ENCODE results near the gene AIPL1.
A peak's percentile ranks its signal among the peaks of the same experiment; 100 is the strongest.
"Not testable (repeated sequence)": the region's sequence is repeated elsewhere in the genome, so short reads cannot be mapped to it uniquely, and the experiment has no call there.

Gene AIPL1

GRCh38 chr17:6435051-6435450 lies at the start of gene AIPL1:
Gene AIPL1, minus strand, starts transcription at chr17:6435121. Its CDS starts 17 bp downstream, at chr17:6435104.
- no peak for DNase-seq (ENCODE audit: low read depth)

- no peak for DNase-seq (ENCODE audit: low read depth)
Observed at GRCh38 chr17:6483507-6483906, 48.6 kb upstream of the AIPL1 start.

DNA sequence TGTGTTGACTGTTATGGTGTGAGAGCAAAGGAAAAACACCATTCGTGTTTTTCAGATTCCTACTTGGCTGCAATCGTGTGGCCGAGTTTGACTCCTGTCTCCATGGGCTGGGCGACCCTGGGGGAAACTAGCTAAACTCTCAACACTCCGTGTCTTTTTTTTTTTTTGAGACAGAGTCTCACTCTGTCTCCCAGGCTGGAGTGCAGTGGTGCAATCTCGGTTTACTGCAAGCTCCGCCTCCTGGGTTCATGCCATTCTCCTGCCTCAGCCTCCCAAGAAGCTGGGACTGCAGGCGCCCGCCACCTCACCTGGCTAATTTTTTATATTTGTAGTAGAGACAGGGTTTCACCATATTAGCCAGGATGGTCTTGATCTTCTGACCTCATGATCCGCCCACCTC lies 47.9 kb upstream of the AIPL1 start:
- DNase-seq (ENCODE audit: low read depth), result not testable (repeated sequence)

DNA sequence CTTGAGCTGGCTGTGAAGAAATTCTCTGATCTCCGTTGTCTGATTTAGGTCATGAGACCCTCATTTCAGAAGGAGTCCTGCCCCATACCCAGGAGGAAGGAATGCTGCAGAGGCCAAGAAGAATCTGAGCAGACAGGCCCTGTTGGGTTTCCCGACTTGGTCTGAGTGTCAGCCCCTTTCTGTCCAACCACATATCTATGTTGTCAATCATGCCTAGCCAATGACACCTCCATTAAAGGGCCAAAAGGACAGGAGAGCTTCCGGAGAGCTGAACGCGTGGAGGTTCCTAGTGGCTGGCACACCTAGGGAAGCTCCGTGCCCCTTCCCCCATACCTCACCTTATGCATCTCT lies 47.2 kb upstream of the AIPL1 start:
- no peak for DNase-seq (ENCODE audit: low read depth)

- DNase-seq (ENCODE audit: low read depth), result no peak
Observed at GRCh38 chr17:6480303-6480675, 45.4 kb upstream of the AIPL1 start.

GRCh38 chr17:6479622-6480302 lies 44.8 kb upstream of the AIPL1 start:
- DNase-seq (ENCODE audit: low read depth), result no peak

DNA sequence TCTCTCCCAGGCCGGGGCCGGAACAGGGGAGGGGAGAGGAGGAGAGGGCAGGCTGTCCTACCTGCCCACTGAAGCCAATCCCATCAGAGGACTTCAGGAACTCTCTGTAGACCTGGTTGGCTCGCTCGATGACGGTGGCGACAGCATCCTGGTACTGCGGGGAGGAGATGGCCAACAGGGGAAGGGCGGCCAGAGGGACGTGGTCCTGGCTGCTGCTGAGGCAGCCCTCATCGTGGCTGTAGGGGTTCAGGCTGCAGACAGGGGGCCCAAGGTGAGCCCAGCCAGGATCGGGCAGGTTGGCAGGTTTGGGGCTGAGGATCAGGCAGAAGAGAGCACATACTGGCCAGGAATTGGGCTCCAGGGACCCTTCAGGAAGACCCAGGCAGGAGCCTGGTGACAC lies 43.6 kb upstream of the AIPL1 start:
- DNase-seq (ENCODE audit: low read depth), result no peak

- DNase-seq (ENCODE audit: low read depth), result no peak
Observed at GRCh38 chr17:6477831-6478383, 43.0 kb upstream of the AIPL1 start.

DNA sequence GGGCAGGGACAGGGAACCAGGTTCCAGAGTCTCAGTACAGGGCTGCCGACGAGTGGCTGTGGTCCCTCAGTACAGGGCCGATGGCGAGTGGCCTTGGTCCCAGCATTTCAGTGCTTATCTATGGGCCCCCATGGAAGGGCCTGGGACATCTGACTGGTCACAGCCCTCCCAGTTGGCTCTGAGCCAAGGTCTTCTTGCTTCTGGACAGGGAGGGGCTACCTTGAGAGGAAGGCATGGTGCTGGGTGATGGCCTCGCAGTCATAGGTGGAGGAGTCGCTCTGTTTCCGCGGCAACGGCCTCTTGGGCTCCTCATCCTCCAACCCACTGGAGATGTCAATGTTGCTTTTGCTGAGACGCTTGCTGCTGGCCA lies 41.9 kb upstream of the AIPL1 start:
- no peak for DNase-seq (ENCODE audit: low read depth)

DNA sequence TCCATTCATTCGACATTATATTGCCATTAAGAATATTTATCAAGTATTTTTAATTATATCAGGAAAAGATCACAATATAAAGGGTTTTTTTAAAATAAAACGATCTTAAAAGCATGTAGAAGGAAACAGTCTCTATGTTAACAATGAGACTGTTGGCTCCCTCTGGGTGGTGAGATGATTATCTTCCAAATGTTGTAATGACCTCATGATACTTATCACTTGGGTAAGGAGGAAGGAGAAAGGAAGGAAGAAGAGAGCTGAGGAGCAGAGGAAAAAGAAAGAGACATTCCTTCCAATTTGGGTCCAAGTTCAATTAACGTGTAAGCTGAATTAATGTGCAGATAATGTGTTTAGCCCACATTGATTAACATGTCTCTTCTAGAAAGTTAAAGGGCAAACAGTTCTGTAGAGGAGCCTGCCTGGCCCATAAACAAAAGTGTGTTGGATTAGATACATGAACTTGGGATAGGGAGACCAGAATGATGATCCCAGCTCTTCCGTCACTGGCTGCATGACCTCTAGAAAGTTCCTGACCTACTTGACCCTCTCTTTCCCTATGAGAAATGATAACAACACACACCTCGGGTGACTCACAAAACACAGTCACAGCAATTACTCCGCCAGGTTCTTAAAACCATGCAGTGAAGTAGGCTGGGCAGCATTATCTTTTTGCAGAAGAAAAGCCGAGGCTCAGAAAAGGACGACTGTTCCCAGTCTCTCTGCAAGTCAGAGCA lies 41.3 kb upstream of the AIPL1 start:
- DNase-seq (ENCODE audit: low read depth), result no peak

GRCh38 chr17:6475411-6475810 lies 40.5 kb upstream of the AIPL1 start:
- no peak for DNase-seq (ENCODE audit: low read depth)

DNA sequence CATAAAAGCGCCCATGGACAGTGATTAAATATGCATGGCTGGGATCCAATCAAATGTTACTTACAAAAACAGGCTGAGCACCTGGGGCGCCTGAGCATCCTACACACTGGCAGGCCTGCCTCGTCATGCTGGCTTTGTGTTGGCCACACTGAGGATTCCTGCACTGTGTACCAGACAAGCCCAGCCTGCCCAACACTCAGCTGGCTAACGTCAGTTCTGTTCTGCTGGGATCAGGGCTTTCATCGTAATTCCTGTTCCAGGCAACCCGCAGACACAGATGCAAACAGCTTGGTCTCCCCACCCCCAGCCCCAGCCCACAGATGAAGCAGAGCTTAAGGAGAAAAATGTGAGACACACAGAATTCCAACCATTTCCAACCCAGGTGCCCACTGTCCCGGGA lies 40.0 kb upstream of the AIPL1 start:
- DNase-seq (ENCODE audit: low read depth), result no peak

GRCh38 chr17:6474376-6474775 lies 39.5 kb upstream of the AIPL1 start:
- DNase-seq (ENCODE audit: low read depth), result no peak

DNA sequence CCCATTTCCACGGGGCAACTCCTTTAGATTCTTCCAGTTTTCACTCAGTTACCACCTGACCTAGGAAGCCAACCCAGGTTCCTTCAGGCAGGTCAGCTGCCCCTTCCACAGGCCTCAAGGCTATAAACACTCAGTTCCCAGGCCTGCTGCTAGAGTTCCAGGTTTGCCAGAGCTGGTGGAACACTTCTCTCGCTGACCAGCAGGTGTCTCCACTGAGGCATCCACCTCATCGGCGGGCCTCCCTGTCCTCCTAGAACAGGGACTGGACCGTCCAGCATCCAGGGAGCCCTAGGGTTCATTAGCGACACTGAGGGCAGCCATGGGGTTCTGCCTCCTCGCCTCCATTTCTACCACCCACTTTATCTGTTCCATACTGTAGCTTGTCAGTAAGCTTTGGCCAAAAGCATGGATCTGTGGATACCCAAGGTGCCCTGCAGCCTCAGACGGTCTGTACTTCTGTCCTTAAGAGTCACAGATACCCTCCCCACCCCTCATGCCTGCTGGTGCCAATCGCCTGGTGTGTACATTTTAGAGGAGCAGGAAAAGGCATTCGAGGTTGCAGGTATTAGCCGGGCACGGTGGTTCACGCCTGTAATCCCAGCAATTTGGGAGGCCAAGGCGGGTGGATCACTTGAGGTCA lies 38.3 kb upstream of the AIPL1 start:
- peak; percentile 46 for DNase-seq (ENCODE audit: low read depth)

DNA sequence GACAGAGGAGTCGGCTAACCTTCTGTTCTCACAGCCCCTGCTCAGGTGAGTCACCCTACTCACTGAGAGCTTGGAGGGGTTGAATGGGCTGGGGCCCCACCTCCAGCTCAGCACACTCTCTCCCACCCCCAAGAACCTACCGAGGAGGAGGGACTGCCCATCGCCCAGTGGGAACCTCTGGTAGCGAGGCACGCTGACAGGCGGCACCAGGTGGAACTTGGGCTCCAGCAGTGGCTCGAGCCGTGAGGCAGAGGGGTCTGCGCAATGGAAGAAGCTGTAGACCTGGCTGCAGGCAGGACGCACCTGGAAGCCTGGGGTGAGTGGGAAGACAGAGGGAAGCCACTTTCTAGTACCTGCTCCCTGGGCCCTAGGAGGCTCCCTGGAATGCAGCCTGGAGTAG lies 37.6 kb upstream of the AIPL1 start:
- DNase-seq (ENCODE audit: low read depth), result no peak

DNA sequence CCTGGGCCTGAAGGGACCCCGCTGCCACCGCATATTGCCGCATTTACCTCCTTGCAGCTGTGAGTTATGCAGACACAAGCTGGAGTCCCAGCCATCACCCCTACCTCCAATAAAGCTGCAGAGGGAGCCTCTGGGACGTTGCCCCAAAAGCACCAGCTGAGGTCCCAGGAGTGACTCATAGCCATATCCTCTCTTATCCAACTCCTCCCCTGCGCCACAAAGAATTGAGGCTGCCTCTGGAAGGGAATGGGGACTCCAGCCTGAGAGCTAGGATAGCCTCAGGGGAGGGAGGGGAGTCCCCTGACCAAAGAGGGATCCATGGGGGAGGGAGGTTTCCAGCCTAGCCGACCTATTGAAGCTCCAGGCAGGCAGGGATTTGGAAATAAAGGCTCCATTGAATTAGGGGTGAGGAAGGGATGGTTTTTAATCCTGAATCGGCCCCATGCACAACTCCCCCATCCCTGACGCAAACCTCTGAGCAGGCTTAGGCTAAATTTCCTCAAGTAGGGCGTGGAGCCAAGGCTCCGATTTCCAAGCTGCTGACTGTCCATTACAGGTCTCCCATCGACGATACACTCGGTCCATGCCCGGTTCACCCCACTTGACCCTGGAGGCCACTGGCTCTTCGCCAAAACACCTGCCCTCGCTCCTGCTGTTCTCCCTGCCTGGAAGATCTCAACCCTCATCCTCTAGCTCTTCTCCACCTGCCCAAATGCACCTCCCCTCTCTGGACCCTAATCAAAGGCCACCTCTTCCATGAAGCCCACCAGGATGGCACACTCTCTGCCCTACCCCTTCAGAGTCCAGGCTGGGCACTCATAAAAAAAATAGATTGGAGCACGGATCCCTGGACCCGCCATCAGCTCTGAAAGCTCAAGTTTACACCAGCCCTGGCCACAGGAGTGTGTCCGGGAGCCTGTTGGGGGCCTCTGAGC lies 36.9 kb upstream of the AIPL1 start:
- no peak for DNase-seq (ENCODE audit: low read depth)

- DNase-seq (ENCODE audit: low read depth), result no peak
Observed at GRCh38 chr17:6470751-6471521, 36.0 kb upstream of the AIPL1 start.

DNA sequence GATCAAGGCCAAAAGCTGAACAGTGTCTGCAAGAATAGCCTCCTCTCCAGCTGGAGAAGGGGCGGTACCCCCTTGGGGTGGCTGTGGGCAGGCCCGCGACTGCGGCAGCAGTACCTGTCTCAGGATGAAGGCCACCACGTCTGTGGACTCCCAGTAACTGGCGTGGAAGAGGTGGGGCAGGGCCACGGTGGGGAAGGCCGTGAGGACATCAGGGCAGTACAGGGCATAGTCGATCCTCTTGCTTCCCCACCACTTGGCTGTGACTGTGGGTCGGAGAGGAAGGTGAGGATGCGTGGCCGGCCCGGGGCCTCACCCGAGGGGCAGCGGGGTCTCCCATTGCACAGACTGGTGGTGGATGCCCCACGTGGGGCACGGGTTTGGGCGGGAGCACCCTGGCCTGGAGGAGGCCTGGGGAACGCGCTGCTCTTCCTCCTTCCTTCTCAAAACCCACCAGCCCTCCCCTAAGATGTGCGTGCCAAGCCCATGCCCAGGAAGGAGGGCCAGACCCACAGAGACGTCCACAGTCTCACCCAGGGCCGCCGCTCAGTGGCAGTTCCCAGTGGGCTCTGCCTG lies 35.3 kb upstream of the AIPL1 start:
- DNase-seq (ENCODE audit: low read depth), result no peak

- DNase-seq (ENCODE audit: low read depth), result no peak
Observed at GRCh38 chr17:6468051-6468790, 33.3 kb upstream of the AIPL1 start.

DNA sequence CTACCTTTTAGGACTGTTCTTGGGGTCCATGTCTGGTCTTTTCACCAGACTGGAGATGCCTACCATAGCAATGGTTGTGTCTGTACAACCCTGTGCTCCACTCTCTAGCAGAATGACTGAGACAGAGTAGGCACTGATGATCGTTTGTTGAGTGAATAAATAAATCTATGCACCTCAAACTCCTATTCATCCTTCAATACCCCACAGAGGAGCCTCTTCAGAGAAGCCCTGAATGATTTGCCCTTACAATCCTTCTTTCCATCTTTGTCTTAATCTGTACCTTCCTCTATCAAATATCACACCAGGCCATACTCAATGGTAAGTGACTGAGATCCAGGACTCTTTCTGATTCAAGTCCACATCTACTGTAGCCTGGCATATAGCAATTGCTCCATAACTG lies 32.6 kb upstream of the AIPL1 start:
- no peak for DNase-seq (ENCODE audit: low read depth)
